GM03348 (cell line): ENCODE results near the gene PLPP7.

Experiments
- DNase-seq: peaks from one replicate; pipeline ENCODE4 v3.0.0; 2012; ENCODE audit warnings: low spot score

The PLPP7 gene

DNA sequence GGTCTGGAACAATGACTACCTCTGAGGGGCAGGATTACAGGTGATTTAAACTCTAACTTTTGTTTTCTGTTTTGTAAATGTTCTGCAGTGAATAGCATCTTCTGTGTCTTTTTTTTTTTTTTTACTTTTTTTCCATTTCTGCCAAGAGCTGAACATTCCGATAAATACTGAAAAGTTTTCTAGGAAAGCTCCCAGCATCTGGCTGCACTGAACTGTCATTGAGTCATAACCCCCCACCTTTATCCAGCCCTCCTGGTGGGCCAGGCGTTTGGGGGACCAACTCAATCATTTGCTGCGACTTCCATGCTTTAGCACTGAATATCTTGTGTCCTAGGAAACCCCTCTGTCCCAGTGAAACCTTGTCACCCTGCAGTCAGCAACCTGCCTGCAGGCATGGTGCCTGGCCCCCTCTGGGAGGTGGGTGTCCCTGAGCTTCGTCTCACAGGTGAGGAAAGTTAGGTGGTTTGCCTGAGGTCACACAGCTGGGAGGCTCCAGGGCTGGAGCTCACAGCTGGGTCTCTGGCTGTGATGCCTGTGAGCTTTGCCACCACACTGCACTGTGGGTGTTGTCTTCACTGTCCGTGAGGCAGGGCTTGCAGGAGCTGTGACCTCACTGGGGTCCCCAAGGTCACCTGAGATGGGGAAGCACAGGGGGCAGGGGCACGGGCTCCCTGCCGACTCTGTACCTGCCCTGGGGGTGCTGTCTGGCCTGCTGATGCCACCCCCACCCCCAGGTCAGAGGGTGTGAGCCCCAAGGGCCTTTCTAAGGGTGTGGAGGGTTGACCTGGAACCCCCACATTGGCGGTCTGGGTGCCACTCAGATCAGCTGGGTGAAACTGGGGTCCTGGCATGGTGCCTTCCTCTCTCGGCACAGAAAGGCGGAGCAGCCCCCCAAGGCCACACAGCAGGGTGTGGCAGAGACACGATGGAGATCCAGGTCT lies 14.1 kb downstream of the PLPP7 start:
- DNase-seq = no peak

DNA sequence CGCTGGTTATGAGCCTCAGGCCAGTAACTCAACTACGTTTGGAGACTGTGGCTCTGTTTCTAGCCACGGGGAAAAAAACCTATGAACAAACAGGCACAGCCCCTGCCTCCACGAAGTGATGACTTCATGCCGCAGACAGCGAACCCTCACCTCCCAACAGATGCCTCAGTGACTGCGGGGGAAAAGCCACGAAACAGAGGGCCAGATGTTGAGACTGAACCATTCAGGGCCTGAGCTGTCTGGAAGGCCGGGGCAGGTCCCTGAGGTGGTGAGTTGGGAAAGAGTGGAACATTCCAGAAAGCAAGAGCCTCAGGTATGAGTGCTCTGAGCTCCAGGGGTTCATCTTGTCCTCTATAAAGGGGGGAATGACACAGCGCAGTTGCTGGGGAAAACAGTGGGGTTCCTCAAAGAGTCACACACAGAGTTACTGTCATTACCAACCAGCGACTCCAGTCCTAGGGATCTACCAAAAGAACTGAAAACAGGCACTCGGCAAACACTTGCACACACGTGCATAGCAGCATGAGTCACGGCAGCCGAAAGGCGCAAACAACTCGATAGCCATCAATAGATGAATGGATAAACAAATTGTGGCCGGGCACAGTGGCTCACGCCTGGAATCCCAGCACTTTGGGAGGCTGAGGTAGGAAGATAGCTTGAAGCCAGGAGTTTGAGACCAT lies 15.3 kb downstream of the PLPP7 start:
- DNase-seq = peak; percentile 31

- DNase-seq = no peak
These were observed 17.0 kb downstream of the PLPP7 start for GRCh38 chr9:131306397-131307004.

- DNase-seq = no peak
These were observed 18.5 kb downstream of the PLPP7 start for GRCh38 chr9:131307974-131308373.

DNA sequence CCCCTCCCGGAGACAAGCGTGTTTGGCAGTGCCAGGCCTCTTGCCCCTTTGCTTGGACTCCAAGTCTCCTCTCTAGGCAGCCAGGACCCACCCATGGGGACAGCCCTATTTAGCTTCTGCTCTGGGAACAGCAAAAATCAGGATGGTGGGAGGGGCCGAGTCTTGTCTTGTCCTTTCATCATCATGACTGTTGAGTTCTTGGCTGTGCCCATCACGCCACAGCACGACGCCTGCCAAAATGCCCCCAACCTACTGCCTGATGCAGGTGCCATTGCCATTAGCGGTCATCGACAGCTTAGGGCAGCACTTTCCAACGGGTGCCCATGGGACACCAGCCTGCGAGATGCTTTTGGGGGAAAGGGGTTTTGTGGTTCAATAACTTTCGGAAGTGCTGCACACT lies 18.9 kb downstream of the PLPP7 start:
- DNase-seq = no peak

GRCh38 chr9:131308906-131309529 lies 19.5 kb downstream of the PLPP7 start:
- DNase-seq = no peak

DNA sequence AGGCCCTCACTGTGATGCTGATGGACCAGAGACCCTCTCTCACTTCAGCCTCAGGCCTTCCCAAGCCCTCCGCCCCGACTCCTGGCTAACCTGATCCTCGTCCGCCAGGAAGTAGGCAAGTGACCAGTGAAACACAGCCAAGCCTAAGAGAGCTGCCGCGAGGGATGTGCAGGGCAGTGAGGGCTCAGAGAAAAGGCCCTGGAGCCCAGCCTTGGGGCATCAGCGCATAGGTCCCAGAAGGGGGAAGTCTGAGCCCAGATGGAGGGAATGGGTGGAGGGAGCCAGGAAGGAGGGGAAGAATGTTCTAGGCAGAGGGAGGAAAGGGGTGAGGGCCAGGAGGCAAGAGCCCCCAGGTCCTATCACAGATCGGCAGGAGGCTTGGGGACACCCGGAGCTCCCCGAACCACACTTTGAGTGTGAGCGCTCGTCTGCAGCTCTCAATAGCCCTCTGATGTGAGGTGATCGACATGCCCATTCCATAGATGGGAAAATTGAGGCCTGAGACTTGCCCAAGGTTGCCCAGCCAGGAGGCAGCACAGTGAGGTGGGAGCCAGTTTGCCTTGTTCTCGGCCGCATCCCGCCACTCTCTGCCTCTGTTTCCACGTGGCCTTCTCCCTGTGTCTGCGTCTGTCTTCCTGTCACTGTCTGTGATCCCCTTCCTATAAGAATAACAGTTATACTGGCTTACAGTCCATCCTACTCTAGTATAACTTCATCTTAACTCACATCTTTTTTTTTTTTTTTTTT lies 20.2 kb downstream of the PLPP7 start:
- DNase-seq = no peak

DNA sequence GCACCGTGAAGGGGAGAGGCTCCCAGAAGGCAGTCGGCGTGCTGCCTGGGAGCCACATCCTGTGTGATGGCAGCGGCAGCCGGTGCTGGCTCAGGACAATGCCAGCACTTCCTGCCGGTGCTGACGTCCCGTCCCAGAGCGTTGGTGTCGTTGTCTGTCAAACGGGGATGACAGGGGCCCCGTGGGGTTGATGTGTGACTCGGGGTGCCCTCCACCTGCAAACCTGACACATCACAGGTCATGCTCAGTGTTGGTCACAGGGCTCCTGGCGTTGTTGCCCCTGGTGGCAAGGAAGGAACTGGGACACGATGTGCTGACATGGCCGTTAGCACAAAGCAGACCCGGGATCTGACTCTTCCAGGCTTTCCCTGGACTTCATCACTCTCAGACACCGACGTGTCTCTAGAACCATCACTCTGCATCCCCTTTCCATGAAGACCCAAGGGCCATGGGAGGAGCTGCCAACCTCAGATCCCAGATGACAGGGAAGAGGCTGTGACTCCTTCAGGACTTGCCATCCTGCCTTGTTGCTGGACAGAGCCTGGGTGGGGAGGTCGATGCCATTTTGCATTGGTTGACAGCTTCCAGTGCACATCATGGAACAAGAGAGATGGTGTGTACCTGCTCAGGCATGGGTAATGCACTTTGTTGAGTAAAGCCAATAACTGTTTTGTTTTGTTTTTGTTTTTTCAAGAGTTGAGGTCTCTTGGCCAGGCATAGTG lies 21.5 kb downstream of the PLPP7 start:
- no peak for DNase-seq

- no peak for DNase-seq
These were observed 22.7 kb downstream of the PLPP7 start for GRCh38 chr9:131312246-131312645.

DNA sequence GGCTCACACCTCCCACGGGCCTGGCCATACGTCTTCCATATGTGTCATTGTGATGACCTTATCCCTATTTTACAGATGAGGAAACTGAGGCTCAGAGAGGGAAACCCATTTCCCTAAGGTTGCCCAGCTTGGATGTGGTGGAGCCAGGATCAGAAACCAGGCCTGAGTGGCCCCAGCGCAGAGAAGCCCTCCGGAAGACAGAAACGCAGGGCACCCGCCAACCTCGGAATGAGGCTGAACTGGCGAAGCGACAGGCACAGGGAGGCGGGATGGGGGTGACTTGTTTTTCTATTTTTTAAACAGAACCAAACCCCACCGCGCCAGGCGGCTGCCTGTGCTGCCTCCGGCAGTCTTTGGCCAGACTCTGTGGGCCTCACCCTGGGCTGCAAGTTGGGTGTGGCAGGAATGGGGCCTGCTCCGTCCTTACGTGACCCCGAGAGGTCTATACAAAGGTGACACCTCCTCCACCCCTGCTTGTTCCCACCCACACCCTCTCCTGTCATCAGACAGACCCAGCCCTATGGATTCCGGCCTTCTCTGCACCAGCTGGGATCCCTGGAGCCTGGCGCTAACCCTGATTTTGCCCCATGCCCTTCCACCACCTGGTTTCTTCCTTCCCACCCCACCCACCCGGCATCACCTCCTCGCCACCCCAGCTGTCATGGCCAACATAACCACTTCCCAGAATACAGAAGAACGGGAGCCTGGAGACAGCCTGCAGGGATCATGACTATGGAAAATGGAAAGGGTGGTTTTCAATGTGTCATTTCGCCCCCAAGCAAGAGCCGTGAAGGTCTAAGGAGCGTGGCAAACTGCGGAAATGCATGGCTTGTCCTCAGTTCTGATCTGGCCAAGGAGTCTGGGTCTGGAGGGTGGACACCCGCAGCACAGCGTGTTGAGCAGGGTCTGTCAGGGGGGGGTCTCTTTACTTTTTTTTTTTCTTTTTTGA lies 23.6 kb downstream of the PLPP7 start:
- DNase-seq = no peak

GRCh38 chr9:131318231-131319085 lies 28.9 kb downstream of the PLPP7 start:
- DNase-seq = no peak

DNA sequence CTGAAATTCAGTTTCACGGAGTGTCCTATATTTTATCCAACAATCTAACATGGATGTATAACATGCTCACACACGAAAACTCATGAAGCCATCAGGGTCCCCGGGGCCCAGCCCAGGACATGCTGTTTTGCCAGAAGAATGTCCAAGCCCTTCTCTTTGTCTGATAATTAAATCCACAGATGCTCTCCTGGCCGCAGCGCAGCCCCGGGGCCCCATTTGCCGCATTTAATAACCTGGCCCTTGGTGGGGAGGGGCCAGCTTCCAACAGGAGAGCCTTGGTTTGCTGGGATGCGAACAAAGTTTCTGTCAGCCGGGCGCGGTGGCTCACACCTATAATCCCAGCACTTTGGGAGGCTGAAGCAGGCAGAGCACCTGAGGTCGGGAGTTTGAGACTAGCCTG lies 30.0 kb downstream of the PLPP7 start:
- DNase-seq = no peak

- DNase-seq = peak; percentile 47
These were observed 30.6 kb downstream of the PLPP7 start for GRCh38 chr9:131320031-131320685.

- DNase-seq = no peak
These were observed 34.1 kb downstream of the PLPP7 start for GRCh38 chr9:131323629-131324028.

GRCh38 chr9:131324736-131325679 lies 35.5 kb downstream of the PLPP7 start:
- DNase-seq = no peak

DNA sequence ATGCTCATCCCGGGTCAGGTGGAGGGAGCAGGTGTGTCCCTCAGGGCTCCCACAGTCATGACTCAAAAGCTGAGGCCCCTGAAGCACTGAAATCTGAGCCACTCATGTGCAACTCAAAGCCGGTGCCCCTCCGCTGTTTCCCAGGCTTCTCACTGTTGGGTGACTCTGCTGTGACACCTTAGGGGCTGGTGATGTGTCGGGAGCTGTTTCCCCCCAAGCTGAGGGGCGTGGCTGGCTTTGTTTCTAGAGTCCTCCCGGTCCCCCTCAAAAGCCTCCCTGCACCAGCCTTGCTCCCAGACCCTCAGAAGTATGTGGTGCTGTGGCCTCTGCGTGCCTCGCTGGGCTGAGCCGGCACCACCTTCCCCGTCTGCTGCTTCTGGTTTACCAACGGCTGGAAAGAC lies 39.7 kb downstream of the PLPP7 start:
- DNase-seq = no peak
